Measurements from ENCODE around the gene PLXNB2.

Gene PLXNB2

GRCh38 chr22:50311606-50312351, 4.3 kb upstream of the PLXNB2 start:
- no peak for TF ChIP-seq CTCF (IDR thresholded peaks at IDR 0.05; ENCODE audit: low read depth, low read length, poor library complexity, severe bottlenecking)
- H3K4me1 ChIP-seq (ENCODE audit: control insufficient read depth, low read length) = peaks cover 78% of the 10 kb centered on the region
- no peaks in the 10 kb centered on the region for H3K9me2 ChIP-seq (replicated peaks; ENCODE audit: control insufficient read depth, low read length)
- no peaks in the 10 kb centered on the region for H4K20me1 ChIP-seq (ENCODE audit: control insufficient read depth, insufficient read depth, low read depth, low read length)
- H3F3A ChIP-seq (ENCODE audit: control insufficient read depth, insufficient read depth) = peaks cover 26% of the 10 kb centered on the region
- no peaks in the 10 kb centered on the region for H3K9me3 ChIP-seq (ENCODE audit: control insufficient read depth, insufficient read depth, low read length)
- no peak overlapping the region for H3K4me2 ChIP-seq (ENCODE audit: low read length)
- H3K79me2 ChIP-seq (ENCODE audit: control insufficient read depth, low read length) = peaks cover 13% of the 10 kb centered on the region
- no peak overlapping the region for H3K4me3 ChIP-seq (ENCODE audit: low read length)
- H3K27me3 ChIP-seq (ENCODE audit: control insufficient read depth, low read length) = no peaks in the 10 kb centered on the region
- H3K27ac ChIP-seq (ENCODE audit: low read depth, low read length) = no peak overlapping the region
- H3K36me3 ChIP-seq (ENCODE audit: control insufficient read depth, low read length) = peaks cover 3% of the 10 kb centered on the region; the same call in 1 of the 2 replicates

GRCh38 chr22:50310949-50311444, 3.6 kb upstream of the PLXNB2 start:
- no peak overlapping the region for H3K27ac ChIP-seq (ENCODE audit: low read depth, low read length)
- peaks cover 28% of the 10 kb centered on the region for H3F3A ChIP-seq (ENCODE audit: control insufficient read depth, insufficient read depth)
- H3K4me2 ChIP-seq (ENCODE audit: low read length) = no peak overlapping the region
- no peaks in the 10 kb centered on the region for H3K9me2 ChIP-seq (replicated peaks; ENCODE audit: control insufficient read depth, low read length)
- H3K79me2 ChIP-seq (ENCODE audit: control insufficient read depth, low read length) = peaks cover 21% of the 10 kb centered on the region
- no peaks in the 10 kb centered on the region for H3K27me3 ChIP-seq (ENCODE audit: control insufficient read depth, low read length)
- no peak overlapping the region for H3K4me3 ChIP-seq (ENCODE audit: low read length)
- peaks cover 8% of the 10 kb centered on the region for H3K36me3 ChIP-seq (ENCODE audit: control insufficient read depth, low read length)
- H3K4me1 ChIP-seq (ENCODE audit: control insufficient read depth, low read length) = peaks cover 76% of the 10 kb centered on the region
- TF ChIP-seq CTCF (IDR thresholded peaks at IDR 0.05; ENCODE audit: low read depth, low read length, poor library complexity, severe bottlenecking) = no peak
- no peak for TF ChIP-seq EZH2phosphoT487 (IDR thresholded peaks at IDR 0.05; ENCODE audit: borderline replicate concordance, low read length)
- H4K20me1 ChIP-seq (ENCODE audit: control insufficient read depth, insufficient read depth, low read depth, low read length) = no peaks in the 10 kb centered on the region
- no peaks in the 10 kb centered on the region for H3K9me3 ChIP-seq (ENCODE audit: control insufficient read depth, insufficient read depth, low read length)

- peaks cover 76% of the 10 kb centered on the region for H3K4me1 ChIP-seq (ENCODE audit: control insufficient read depth, low read length)
- peaks cover 29% of the 10 kb centered on the region for H3K79me2 ChIP-seq (ENCODE audit: control insufficient read depth, low read length)
These were observed 2.7 kb upstream of the PLXNB2 start for GRCh38 chr22:50310031-50310722.

More at GRCh38 chr22:50310031-50310722, 2.7 kb upstream of the PLXNB2 start:
- H3K36me3 ChIP-seq (ENCODE audit: control insufficient read depth, low read length) = peaks cover 14% of the 10 kb centered on the region
- no peak for TF ChIP-seq EZH2phosphoT487 (IDR thresholded peaks at IDR 0.05; ENCODE audit: borderline replicate concordance, low read length)
- no peak for TF ChIP-seq CTCF (IDR thresholded peaks at IDR 0.05; ENCODE audit: low read depth, low read length, poor library complexity, severe bottlenecking)
- H3K4me3 ChIP-seq (ENCODE audit: low read length) = no peak overlapping the region
- no peak overlapping the region for H3K27ac ChIP-seq (ENCODE audit: low read depth, low read length)
- H3K9me3 ChIP-seq (ENCODE audit: control insufficient read depth, insufficient read depth, low read length) = no peaks in the 10 kb centered on the region
- H3K27me3 ChIP-seq (ENCODE audit: control insufficient read depth, low read length) = no peaks in the 10 kb centered on the region
- peaks cover 4% of the 10 kb centered on the region; the same call in 1 of the 2 replicates for H4K20me1 ChIP-seq (ENCODE audit: control insufficient read depth, insufficient read depth, low read depth, low read length)
- peaks cover 30% of the 10 kb centered on the region for H3F3A ChIP-seq (ENCODE audit: control insufficient read depth, insufficient read depth)
- no peaks in the 10 kb centered on the region for H3K9me2 ChIP-seq (replicated peaks; ENCODE audit: control insufficient read depth, low read length)
- H3K4me2 ChIP-seq (ENCODE audit: low read length) = no peak overlapping the region
